HuH-7 (cell line): ENCODE results near the gene LBHD2.
"Not testable (repeated sequence)": the region's sequence is repeated elsewhere in the genome, so short reads cannot be mapped to it uniquely, and the experiment has no call there.

ENCODE experiments used
- DNase-seq: peaks from one replicate; pipeline ENCODE4 v3.0.0; 2011; ENCODE audit warnings: low spot score

The LBHD2 gene

GRCh38 chr14:103104654-103105452, 20.8 kb downstream of the LBHD2 start:
- peak; percentile 78 for DNase-seq

GRCh38 chr14:103105580-103106150, 21.7 kb downstream of the LBHD2 start:
- no peak for DNase-seq

- no peak for DNase-seq
These were observed 23.4 kb downstream of the LBHD2 start for GRCh38 chr14:103107455-103107854.

GRCh38 chr14:103107941-103108748, 24.1 kb downstream of the LBHD2 start:
- no peak for DNase-seq

GRCh38 chr14:103108749-103109207, 24.8 kb downstream of the LBHD2 start:
- no peak for DNase-seq

GRCh38 chr14:103109535-103110441, 25.8 kb downstream of the LBHD2 start:
- DNase-seq = no peak

GRCh38 chr14:103110681-103111231, 26.7 kb downstream of the LBHD2 start:
- no peak for DNase-seq

GRCh38 chr14:103111232-103111868, 27.3 kb downstream of the LBHD2 start:
- no peak for DNase-seq

GRCh38 chr14:103112400-103113243, 28.6 kb downstream of the LBHD2 start:
- DNase-seq = no peak

- no peak for DNase-seq
These were observed 29.3 kb downstream of the LBHD2 start for GRCh38 chr14:103113303-103113702.

GRCh38 chr14:103113774-103114173, 29.8 kb downstream of the LBHD2 start:
- no peak for DNase-seq

GRCh38 chr14:103115086-103115679, 31.2 kb downstream of the LBHD2 start:
- not testable (repeated sequence) for DNase-seq

GRCh38 chr14:103115845-103116572, 32.0 kb downstream of the LBHD2 start:
- DNase-seq = no peak

GRCh38 chr14:103116636-103117035, 32.6 kb downstream of the LBHD2 start:
- DNase-seq = no peak

GRCh38 chr14:103117499-103117898, 33.5 kb downstream of the LBHD2 start:
- DNase-seq = not testable (repeated sequence)

- DNase-seq = no peak
These were observed 34.1 kb downstream of the LBHD2 start for GRCh38 chr14:103118018-103118662.

GRCh38 chr14:103118663-103119404, 34.8 kb downstream of the LBHD2 start:
- no peak for DNase-seq

- not testable (repeated sequence) for DNase-seq
These were observed 35.5 kb downstream of the LBHD2 start for GRCh38 chr14:103119527-103119926.
